IPS-15b (cell line): ENCODE data around the gene C10orf90.
"Not testable (repeated sequence)": the region's sequence is repeated elsewhere in the genome, so short reads cannot be mapped to it uniquely, and the experiment has no call there.

Experiments used
- H3K27me3 ChIP-seq: one replicate; pipeline ENCODE4 v1.6.1; 2013; ENCODE audit warnings: low read length; ENCODE audit not compliant: control insufficient read depth, insufficient read depth
- H3K36me3 ChIP-seq: one replicate; pipeline ENCODE4 v1.6.1; 2013; ENCODE audit warnings: low read length; ENCODE audit not compliant: control insufficient read depth, insufficient read depth
- H3K4me1 ChIP-seq: one replicate; pipeline ENCODE4 v1.6.1; 2013; ENCODE audit warnings: mild to moderate bottlenecking, low read length; ENCODE audit not compliant: control insufficient read depth, insufficient read depth
- H3K4me3 ChIP-seq: one replicate; pipeline ENCODE4 v1.5.1; 2013; ENCODE audit warnings: low read depth, low read length
- H3K9ac ChIP-seq: one replicate; pipeline ENCODE4 v1.6.1; 2013; ENCODE audit warnings: low read depth, mild to moderate bottlenecking, low read length
- H3K9me3 ChIP-seq: one replicate; pipeline ENCODE4 v1.6.1; 2013; ENCODE audit warnings: mild to moderate bottlenecking, low read length; ENCODE audit not compliant: control insufficient read depth, insufficient read depth

The C10orf90 gene

DNA sequence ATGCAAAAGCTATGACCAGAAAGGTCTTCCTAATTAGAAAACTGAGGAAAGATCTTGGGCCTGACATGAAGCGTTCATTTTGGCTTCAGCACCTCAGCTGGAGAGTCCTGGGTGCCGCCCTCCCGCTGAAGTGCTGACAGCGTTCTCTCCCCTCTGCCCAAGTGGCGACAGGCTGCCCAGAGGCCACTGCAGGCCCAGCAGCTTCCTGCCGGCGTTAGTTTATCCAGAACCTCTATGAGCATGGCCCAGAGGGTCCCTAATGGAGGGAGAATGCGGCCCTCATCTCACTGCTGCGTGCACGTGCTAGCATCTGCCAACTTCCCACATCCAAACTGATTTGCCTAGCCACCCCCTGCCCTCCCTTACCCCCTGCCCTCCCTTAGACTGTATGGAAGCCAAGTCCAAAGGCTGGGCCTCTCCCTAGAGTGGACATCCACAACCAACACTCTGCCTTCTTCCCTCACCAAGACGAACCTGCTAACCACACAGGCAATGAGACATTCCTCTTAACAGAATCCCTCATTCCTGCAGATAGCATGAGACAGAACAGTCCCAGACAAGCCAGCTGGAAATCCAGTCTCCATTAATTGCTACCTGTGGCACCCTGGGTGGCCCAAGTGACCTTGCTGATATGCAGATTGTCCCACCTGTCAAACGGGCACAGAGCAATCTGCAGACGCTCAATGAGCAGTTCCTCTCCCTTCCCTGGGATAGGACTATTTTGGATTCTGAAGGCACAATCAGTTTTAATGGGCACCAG is 108.4 kb downstream of the C10orf90 start:
- peaks cover 11% of the 10 kb centered on the region for H3K9me3 ChIP-seq
- no peak overlapping the region for H3K9ac ChIP-seq
- H3K27me3 ChIP-seq, result no peaks in the 10 kb centered on the region
- no peaks in the 10 kb centered on the region for H3K36me3 ChIP-seq
- peaks cover 10% of the 10 kb centered on the region for H3K4me1 ChIP-seq
- H3K4me3 ChIP-seq, result no peak overlapping the region

DNA sequence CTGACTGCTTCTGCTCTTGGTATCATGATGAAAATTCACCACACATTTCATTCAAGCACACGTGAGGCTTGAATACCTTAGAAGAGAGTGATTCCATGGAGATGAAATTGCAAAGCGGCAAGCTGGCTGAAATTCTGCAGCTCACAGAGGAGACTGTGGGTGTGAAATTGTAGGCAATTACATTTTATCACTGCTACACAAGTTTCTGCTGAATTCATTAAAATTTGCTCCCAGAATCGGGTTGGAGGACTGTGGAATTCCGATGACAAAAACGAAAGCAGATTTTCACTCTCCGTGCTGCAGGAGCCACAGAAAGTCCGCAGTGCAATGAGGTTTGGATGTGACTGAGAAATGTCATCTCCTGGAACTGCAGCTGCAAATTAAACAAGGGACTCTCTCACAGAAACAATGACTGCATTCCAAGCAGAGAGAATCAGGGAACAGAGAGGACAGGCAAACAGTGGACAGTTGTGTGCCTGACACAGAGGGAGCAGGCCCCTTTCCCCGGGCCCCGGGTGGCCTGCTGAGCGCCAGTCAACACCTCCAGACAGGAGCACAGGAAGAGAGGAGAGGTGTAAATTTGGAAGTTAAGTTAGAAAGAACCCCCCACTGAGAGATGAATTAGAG is 109.1 kb downstream of the C10orf90 start:
- H3K27me3 ChIP-seq, result no peaks in the 10 kb centered on the region
- no peaks in the 10 kb centered on the region for H3K36me3 ChIP-seq
- H3K9ac ChIP-seq, result no peak overlapping the region
- peaks cover 9% of the 10 kb centered on the region for H3K9me3 ChIP-seq
- H3K4me1 ChIP-seq, result peaks cover 10% of the 10 kb centered on the region
- H3K4me3 ChIP-seq, result no peak overlapping the region

DNA sequence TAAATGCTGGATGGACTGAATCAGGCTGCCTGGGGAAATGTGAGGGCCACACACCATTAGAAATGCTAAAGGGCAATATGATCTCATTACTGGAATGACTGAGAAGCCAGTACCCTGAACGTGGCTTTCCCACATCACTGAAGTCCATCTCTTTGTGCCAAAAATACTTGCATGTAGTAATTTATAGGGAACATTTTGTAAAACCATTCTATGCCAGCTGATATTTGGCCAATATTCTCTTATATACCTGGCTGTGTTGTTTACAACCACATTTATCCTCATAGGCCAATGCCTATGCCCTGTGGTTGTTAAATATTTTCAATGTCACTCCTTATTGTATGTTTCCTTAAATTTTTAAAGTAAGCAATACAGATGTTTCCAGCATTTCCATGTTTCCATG is 111.6 kb downstream of the C10orf90 start:
- H3K27me3 ChIP-seq, result no peaks in the 10 kb centered on the region
- no peaks in the 10 kb centered on the region for H3K9me3 ChIP-seq
- H3K36me3 ChIP-seq, result no peaks in the 10 kb centered on the region
- no peak overlapping the region for H3K4me3 ChIP-seq
- peaks cover 10% of the 10 kb centered on the region for H3K4me1 ChIP-seq
- no peak overlapping the region for H3K9ac ChIP-seq

DNA sequence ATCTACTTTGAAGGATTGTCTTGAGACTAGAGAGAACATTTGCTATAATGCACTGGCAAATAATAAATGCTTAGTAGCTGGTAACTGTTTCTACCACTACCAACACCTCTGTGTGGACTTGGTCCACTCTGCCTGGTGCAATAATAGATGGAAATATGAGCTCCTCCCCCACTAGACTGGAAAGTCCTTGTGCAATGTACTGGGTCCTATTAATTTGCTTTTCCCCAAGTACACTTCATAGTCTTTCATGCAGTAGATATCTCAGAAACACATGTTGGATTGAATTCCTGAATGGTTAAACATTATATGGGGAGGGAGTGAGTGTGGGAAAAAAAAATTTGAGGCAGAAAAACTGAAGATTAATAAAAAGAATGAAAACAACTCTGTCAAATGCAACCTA is 119.3 kb downstream of the C10orf90 start:
- Histone ChIP-seq H3K27me3 (no peaks in the 10 kb centered on the region), H3K9me3 (no peaks in the 10 kb centered on the region), H3K4me3 (no peak overlapping the region), H3K36me3 (no peaks in the 10 kb centered on the region), H3K4me1 (peaks cover 2% of the 10 kb centered on the region), H3K9ac (no peak overlapping the region)

DNA sequence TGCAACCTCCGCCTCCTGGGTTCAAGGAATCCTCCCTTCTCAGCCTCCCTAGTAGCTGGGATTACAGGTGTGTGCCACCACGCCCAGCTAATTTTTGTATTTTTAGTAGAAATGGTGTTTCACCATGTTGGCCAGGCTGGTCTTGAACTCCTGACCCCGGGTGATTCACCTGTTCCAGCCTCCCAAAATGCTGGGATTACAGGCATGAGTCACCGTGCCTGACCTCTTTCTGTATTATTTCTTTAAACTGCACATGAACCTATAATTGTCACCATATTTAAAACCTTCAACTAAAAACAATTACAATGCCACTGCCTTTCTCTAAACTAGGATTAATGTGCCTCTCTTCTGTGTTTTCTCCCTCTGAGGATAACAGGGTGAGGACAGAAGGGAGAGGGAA is 119.9 kb downstream of the C10orf90 start:
- H3K27me3 ChIP-seq, H3K9ac ChIP-seq, H3K4me3 ChIP-seq, H3K4me1 ChIP-seq, H3K9me3 ChIP-seq, H3K36me3 ChIP-seq: not testable (repeated sequence)

DNA sequence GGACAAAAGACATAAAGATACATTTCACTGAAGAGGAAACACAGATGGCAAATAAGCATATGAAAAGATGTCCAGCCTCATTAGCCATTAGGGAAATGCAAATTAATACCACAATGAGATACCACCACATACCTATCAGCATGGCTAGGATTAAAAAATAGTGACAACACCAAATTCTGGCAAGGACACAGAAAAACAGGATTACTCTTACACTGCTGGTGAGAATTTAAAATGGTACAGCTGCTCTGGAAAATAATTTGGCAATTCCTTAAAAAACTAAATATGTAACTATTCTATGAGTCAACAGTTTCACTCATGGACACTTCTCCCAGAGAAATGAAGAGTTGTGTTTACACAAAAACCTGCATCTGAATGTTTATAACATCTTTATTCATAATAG is 121.1 kb downstream of the C10orf90 start:
- Histone ChIP-seq H3K4me1 (peaks cover 2% of the 10 kb centered on the region), H3K9me3 (no peaks in the 10 kb centered on the region), H3K9ac (no peak overlapping the region), H3K36me3 (no peaks in the 10 kb centered on the region), H3K27me3 (no peaks in the 10 kb centered on the region), H3K4me3 (no peak overlapping the region)

DNA sequence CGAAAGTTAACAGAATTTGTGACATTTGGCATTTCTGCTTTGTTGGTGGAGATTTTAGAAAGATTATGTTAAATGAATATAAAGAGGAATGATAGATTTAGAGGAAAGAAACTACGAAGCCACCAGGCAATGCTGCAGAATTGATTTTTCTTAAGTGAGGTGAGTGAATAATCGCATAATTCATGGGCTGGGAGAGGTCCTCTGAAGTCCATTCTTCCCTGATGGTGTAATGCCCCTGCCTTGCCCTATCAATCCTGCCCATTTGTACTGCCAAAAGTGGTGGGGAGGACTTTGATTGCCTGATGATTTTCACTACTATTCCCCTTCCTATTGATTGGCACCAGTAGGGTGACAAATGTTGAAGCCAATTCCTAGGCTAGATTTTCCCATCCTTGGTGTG is 125.9 kb downstream of the C10orf90 start:
- no peaks in the 10 kb centered on the region for H3K9me3 ChIP-seq
- no peak overlapping the region for H3K9ac ChIP-seq
- no peaks in the 10 kb centered on the region for H3K27me3 ChIP-seq
- peaks cover 2% of the 10 kb centered on the region for H3K4me1 ChIP-seq
- H3K4me3 ChIP-seq, result no peak overlapping the region
- H3K36me3 ChIP-seq, result no peaks in the 10 kb centered on the region

DNA sequence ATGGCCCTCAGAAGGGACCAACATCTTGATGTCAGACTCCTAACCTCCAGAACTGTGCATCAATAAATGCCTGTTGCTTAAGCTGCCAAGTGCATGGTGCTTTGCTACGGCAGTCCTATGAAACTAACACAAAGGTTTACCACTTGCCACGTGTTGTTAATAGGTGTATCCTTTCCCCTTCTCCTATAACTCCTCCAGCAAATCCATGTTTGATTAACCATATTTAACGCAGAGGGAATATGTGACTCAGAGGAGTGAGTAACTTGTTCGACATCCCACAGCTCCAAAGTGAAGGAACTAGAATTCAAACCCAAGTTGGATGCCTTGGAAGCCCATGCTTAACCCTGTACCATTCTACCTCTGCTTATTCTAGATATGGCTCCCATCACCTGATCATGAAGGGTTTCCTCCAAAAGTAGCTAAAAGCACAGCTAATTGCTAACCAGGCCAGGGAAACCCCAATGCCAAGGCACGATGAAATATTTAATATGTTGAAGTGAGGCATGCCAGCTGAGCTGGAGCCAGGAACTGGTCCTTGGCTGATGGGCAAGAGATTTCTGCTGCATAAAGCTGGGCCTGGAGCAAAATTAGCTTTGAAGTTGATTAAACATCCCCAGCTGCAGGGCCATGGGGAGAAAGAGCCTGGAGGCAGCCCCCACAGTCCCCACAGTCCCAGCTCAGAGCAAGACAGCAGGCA is 131.9 kb downstream of the C10orf90 start:
- Histone ChIP-seq H3K9ac (no peak overlapping the region), H3K4me3 (no peak overlapping the region), H3K9me3 (no peaks in the 10 kb centered on the region), H3K36me3 (no peaks in the 10 kb centered on the region), H3K4me1 (no peaks in the 10 kb centered on the region), H3K27me3 (no peaks in the 10 kb centered on the region)

DNA sequence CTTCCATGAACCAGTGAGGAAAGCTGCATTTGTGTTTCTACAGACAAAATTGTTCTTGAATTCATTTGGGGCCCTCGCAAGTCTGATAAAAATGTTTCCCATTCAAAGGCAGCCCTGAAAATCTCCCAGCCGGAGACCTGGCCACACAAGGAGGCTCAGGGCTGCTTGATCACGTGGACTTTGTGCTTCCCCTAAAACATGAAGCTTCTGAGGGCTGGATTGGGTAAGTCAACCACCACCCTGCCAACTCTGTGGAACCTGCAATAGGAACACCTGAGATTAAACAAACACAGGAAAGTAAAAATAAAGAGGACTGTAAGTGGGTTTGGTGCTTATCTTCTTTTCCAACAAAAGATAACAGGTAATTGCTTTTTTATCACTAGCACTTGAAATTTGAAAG is 133.8 kb downstream of the C10orf90 start:
- Histone ChIP-seq H3K36me3 (no peaks in the 10 kb centered on the region), H3K4me3 (no peak overlapping the region), H3K27me3 (no peaks in the 10 kb centered on the region), H3K9me3 (no peaks in the 10 kb centered on the region), H3K4me1 (no peaks in the 10 kb centered on the region), H3K9ac (no peak overlapping the region)

DNA sequence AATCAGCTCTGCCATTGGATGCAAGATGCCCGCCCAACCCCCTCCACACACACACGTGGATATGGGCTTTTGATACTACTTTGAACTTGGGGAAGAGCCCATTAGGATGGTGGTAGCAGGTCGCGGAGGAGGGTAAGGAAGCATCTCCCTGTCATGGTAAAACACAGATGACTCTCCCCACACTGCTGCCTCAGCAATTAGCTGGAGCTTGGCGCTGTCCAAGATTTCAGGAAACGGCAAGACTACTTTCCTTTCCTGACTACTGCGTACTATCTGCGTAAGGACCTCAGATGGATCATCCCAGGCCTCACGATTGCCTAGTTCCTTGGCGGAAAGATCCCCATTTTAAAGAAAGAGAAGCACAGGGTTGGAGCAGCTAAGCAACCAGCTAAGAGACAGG is 134.3 kb downstream of the C10orf90 start:
- H3K9me3 ChIP-seq, result no peaks in the 10 kb centered on the region
- no peaks in the 10 kb centered on the region for H3K27me3 ChIP-seq
- H3K4me3 ChIP-seq, result no peak overlapping the region
- H3K4me1 ChIP-seq, result no peaks in the 10 kb centered on the region
- no peak overlapping the region for H3K9ac ChIP-seq
- no peaks in the 10 kb centered on the region for H3K36me3 ChIP-seq

DNA sequence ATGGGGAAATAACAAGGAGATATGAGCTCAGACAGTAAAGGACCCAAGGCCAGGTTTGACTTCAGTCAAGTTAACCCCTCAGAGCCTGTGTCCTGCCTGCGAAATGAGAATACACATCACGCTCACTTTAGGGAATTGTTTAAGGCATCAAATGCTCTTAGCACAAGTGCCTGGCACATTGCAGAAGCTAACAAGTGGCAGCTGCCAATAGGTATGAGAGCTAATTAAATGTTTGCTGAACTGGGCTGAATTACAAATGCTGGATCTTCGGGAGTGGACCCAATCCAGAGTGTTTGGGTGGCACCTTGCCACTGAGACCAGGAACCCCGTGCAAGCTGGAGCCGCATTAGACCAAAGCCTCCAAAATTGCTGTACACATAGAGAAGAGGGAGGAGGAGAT is 136.8 kb downstream of the C10orf90 start:
- Histone ChIP-seq H3K4me3 (no peak overlapping the region), H3K9ac (no peak overlapping the region), H3K4me1 (no peaks in the 10 kb centered on the region), H3K9me3 (no peaks in the 10 kb centered on the region), H3K36me3 (no peaks in the 10 kb centered on the region), H3K27me3 (no peaks in the 10 kb centered on the region)

DNA sequence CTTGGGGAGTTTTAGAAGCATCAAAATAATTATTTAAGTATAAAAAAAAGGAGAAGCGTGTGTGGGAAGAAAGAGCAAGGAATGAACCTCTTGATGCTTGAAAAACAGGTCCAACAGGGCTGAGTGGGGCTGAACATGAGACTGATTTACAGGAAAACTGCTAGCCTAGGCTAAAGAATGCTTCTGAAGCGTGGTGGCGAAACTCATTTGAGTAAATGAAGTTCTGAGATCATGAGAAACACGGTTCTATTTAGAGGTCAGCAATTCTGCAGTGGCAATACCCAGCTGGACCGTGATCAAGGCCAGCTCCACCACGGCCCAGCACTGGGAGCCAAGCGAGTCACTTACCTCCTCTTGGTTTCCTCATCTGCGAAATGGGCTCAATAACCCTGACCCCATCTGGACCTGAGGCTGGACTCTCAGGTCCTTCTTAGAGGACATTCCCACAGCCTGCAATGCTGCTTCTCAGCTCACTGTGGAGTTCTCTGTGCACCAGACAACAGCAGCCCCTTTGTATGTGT is 142.1 kb downstream of the C10orf90 start:
- H3K27me3 ChIP-seq, result no peaks in the 10 kb centered on the region
- H3K4me1 ChIP-seq, result no peaks in the 10 kb centered on the region
- no peak overlapping the region for H3K4me3 ChIP-seq
- H3K9me3 ChIP-seq, result no peaks in the 10 kb centered on the region
- no peak overlapping the region for H3K9ac ChIP-seq
- no peaks in the 10 kb centered on the region for H3K36me3 ChIP-seq
